B cell (primary cell): ENCODE measurements around the gene MOCS2.

Experiments
- EZH2 ChIP-seq: IDR thresholded peaks from 2 replicates; pipeline ENCODE4 v1.6.1; 2012; ENCODE audit warnings: borderline replicate concordance, low read depth, mild to moderate bottlenecking, moderate library complexity, low read length; ENCODE audit not compliant: insufficient read depth, poor library complexity, severe bottlenecking
- TF ChIP-seq, protein P1 (sequence below): fragments of 200-600 bp; IDR thresholded peaks from one replicate; pipeline ENCODE4 v1.8.0; 2022; ENCODE audit warnings: antibody characterized with exemption, mild to moderate bottlenecking

DNA sequence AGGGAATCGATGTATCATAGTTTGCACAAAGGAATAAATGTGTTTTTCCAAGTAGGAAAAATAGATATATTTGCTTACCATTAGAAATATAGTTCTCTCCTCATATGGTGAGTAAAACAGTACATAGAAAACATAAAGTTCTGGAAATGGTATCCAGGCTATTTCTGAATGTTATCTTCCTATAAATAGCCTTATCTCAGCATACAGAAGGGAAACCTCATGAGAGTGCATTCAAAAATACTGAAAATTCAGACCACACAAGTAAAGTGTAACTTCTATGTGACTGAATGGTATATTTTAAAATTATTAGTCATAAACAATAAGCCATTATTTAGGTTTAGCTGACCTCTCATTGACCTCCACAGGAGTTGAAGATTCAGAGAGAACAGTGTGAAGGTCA is 43.5 kb downstream of the MOCS2 start:
- TF ChIP-seq, protein P1, sequence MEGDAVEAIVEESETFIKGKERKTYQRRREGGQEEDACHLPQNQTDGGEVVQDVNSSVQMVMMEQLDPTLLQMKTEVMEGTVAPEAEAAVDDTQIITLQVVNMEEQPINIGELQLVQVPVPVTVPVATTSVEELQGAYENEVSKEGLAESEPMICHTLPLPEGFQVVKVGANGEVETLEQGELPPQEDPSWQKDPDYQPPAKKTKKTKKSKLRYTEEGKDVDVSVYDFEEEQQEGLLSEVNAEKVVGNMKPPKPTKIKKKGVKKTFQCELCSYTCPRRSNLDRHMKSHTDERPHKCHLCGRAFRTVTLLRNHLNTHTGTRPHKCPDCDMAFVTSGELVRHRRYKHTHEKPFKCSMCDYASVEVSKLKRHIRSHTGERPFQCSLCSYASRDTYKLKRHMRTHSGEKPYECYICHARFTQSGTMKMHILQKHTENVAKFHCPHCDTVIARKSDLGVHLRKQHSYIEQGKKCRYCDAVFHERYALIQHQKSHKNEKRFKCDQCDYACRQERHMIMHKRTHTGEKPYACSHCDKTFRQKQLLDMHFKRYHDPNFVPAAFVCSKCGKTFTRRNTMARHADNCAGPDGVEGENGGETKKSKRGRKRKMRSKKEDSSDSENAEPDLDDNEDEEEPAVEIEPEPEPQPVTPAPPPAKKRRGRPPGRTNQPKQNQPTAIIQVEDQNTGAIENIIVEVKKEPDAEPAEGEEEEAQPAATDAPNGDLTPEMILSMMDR: no peak
- TF ChIP-seq EZH2: no peak
